Measurements from ENCODE around the gene CAPN10.

The CAPN10 gene

GRCh38 chr2:240636563-240637115 is 50.1 kb downstream of the CAPN10 start:
- H3K4me3 ChIP-seq (ENCODE audit: low read depth, low read length): no peak overlapping the region
- no peak for TF ChIP-seq CTCF (IDR thresholded peaks at IDR 0.05; ENCODE audit: low read depth, low read length)

GRCh38 chr2:240637116-240637900 is 50.8 kb downstream of the CAPN10 start:
- H3K4me3 ChIP-seq (ENCODE audit: low read depth, low read length): no peak overlapping the region
- TF ChIP-seq CTCF (IDR thresholded peaks at IDR 0.05; ENCODE audit: low read depth, low read length): no peak

GRCh38 chr2:240637901-240638345 is 51.4 kb downstream of the CAPN10 start:
- TF ChIP-seq CTCF (IDR thresholded peaks at IDR 0.05; ENCODE audit: low read depth, low read length): no peak
- H3K4me3 ChIP-seq (ENCODE audit: low read depth, low read length): no peak overlapping the region

GRCh38 chr2:240638512-240639160 is 52.1 kb downstream of the CAPN10 start:
- no peak for TF ChIP-seq CTCF (IDR thresholded peaks at IDR 0.05; ENCODE audit: low read depth, low read length)
- no peak overlapping the region for H3K4me3 ChIP-seq (ENCODE audit: low read depth, low read length)

GRCh38 chr2:240639566-240639965 is 53.0 kb downstream of the CAPN10 start:
- no peak for TF ChIP-seq CTCF (IDR thresholded peaks at IDR 0.05; ENCODE audit: low read depth, low read length)
- H3K4me3 ChIP-seq (ENCODE audit: low read depth, low read length): no peak overlapping the region

- no peak overlapping the region for H3K4me3 ChIP-seq (ENCODE audit: low read depth, low read length)
- peak; percentile 39; the same call in 1 of the 2 replicates for TF ChIP-seq CTCF (IDR thresholded peaks at IDR 0.05; ENCODE audit: low read depth, low read length)
Measured at GRCh38 chr2:240640939-240641338, 54.4 kb downstream of the CAPN10 start.

Measured in WI38 (cell line).